BE2C (cell line): ENCODE data around the gene EDEM1.
A peak's percentile ranks its signal among the peaks of the same experiment; 100 is the strongest.

ENCODE experiments used
- DNase-seq: peaks from one replicate; pipeline ENCODE4 v3.0.0-alpha.2; 2020
- H3K27me3 ChIP-seq: fragments of 250-450 bp; sonication (Bioruptor Pico); 2 replicates; pipeline ENCODE4 v1.5.1; 2020; ENCODE audit warnings: mild to moderate bottlenecking
- H3K36me3 ChIP-seq: fragments of 250-450 bp; sonication (Bioruptor Pico); 2 replicates; pipeline ENCODE4 v1.5.1; 2020; ENCODE audit warnings: mild to moderate bottlenecking
- H3K4me1 ChIP-seq: fragments of 250-450 bp; sonication (Bioruptor Pico); 2 replicates; pipeline ENCODE4 v1.5.1; 2020
- H3K4me3 ChIP-seq: 2 replicates; pipeline ENCODE4 v1.5.1; 2011; ENCODE audit warnings: low read depth, low read length
- H3K9me3 ChIP-seq: fragments of 250-450 bp; sonication (Bioruptor Pico); 2 replicates; pipeline ENCODE4 v1.5.1; 2020
- TF ChIP-seq, protein P1 (sequence below): IDR thresholded peaks from 2 replicates; pipeline ENCODE4 v1.5.1; 2012; ENCODE audit warnings: mild to moderate bottlenecking, low read depth, low read length

The EDEM1 gene

DNA sequence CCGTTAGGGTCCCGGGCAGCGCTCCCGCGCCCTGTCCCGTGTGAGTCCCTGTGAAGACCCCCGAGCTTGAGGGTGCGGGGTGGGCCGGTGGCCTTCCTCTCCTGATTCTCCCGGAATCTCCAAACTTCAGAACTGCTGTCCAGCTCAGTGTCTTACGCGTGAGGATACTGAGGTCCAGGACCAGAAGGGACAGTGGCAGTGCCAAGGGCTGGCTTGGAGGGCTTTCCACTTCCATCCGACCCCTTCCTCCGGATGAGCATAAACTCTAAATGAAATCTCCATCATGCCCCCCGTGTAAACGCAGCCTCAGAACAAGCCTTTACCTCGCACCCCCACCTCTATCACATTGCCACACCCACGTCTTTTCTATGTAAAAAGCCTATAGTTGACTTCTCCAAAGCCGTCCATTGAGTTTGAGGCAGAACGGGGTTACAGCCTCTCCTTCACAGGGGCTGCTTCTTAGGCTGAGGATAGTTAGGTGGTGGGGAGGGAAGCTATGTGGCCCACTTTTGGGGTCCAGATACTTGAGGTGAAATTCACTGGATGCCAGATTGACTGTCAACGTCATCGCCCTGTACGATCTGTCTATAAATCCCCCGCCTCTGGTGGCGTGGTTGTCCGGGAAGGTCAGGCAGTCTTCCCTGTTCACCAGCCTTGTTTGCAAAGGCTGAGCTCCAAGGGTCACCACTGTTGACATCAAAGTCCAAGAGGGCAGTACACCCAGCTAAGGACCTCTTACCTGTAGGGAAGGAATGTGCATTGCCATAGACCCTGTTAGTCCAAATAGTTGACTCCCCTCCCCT, 1.1 kb downstream of the EDEM1 start:
- TF ChIP-seq, protein P1, sequence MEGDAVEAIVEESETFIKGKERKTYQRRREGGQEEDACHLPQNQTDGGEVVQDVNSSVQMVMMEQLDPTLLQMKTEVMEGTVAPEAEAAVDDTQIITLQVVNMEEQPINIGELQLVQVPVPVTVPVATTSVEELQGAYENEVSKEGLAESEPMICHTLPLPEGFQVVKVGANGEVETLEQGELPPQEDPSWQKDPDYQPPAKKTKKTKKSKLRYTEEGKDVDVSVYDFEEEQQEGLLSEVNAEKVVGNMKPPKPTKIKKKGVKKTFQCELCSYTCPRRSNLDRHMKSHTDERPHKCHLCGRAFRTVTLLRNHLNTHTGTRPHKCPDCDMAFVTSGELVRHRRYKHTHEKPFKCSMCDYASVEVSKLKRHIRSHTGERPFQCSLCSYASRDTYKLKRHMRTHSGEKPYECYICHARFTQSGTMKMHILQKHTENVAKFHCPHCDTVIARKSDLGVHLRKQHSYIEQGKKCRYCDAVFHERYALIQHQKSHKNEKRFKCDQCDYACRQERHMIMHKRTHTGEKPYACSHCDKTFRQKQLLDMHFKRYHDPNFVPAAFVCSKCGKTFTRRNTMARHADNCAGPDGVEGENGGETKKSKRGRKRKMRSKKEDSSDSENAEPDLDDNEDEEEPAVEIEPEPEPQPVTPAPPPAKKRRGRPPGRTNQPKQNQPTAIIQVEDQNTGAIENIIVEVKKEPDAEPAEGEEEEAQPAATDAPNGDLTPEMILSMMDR, result no peak
- no peak for DNase-seq
- Histone ChIP-seq H3K36me3 (no peaks in the 10 kb centered on the region), H3K9me3 (no peaks in the 10 kb centered on the region), H3K27me3 (no peaks in the 10 kb centered on the region), H3K4me1 (no peaks in the 10 kb centered on the region), H3K4me3 (peak overlapping the region; percentile 72)

DNA sequence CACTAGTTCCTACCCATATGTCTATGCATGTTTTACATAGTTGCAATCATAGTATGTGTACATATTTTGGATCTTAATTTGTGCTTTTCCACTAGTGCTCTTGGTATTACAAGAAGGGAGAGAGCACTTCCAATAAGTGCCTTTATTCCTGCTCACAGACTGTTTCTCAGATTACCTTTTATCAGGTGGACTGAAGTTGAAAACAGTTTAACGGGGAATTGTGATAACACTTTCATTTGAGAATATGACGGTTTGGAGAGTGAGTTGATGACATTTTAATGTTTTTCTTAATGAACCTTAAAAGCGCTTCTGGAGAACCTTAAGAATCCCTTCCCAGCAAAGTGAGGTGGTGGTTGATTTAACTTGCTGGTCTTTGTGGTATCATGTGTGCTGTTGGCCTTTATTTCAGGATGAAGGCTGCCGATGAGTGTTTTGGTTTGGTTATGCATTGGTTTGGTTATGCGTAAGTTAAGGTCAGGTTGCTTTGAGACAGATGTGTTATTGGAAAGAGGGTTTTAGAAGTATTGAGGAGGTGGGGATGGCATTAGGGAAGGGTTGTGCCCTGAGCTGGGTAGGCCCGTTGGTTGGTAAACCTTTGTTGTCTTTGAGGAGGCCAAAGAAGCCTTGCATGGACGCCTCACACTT, 2.8 kb downstream of the EDEM1 start:
- Histone ChIP-seq H3K36me3 (no peaks in the 10 kb centered on the region), H3K27me3 (no peaks in the 10 kb centered on the region), H3K4me1 (no peaks in the 10 kb centered on the region), H3K4me3 (no peak overlapping the region), H3K9me3 (no peaks in the 10 kb centered on the region)
- DNase-seq, result no peak
- TF ChIP-seq, protein P1, result no peak

DNA sequence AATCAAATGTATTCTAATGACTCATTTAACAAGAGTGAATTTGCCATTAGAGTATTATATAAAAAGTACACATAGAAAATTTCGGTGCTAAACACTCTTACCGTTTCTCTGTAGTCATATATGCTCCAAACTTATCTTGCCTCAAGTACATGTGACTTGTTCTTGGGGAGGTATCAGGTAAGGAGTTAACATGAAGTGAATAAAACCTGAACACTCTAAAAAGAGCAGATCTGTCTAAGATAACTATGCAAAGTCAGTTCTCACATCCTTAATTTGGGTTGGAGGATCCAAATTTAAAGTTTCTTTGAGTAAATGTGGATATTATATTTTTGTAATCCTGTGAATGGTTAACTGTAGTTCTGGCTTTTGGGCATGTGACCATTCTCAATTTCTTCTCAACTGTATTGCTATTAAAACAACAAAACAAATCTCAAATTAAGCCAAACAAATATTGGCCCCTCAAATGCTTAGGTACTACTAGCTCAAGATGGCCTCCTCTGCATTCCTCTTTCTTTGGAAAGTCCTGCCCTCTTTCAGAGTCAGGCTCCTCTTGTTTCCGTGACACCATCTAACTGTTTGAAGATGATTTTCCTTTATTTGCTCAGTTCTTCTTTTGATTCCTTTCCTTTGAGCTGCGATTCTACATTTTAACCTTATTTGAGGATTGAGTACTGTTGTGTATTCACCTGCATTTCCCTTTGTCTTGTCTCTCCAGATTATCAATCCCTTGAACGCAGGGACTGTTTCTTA, 4.2 kb downstream of the EDEM1 start:
- H3K4me3 ChIP-seq, result no peak overlapping the region
- no peaks in the 10 kb centered on the region for H3K4me1 ChIP-seq
- H3K27me3 ChIP-seq, result no peaks in the 10 kb centered on the region
- no peaks in the 10 kb centered on the region for H3K9me3 ChIP-seq
- no peak for DNase-seq
- TF ChIP-seq, protein P1, result no peak
- no peaks in the 10 kb centered on the region for H3K36me3 ChIP-seq

DNA sequence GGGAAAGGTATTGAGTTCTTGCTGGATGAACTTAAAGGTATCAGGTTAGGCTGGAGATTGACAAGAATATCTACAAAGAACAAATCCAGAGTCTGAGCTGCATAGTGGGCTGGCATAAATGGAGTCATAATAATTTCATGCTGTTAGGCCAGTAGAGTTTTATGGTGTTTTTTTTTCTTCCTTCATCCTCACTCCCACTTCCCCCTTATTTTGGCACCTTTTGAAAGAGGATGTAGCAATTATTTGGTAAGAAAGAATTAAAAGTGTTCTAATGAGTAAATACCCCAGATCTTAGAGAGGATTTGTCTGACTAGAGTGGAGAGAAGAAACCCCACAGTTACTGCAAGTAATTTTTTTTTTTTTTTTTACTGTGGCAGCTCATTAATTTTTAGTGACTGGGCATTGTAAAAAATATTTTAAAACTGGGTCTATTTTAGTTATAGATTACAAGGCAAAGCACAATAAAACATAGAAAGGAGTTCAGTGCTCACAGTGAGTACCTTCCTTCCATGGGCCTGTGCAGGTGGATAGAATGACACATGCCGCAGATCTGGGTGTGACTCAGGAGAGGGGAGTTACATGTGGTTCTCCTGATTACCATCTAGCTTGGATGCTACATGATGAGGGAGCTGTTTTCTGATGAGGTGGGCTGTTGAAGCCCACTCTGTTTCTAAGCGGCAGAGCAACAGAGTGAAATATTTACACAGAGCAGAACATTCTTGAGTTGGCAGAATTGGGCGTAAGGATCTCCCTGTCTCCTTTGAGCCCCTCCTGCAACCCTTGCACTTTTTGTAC, 5.3 kb downstream of the EDEM1 start:
- no peak for DNase-seq
- no peaks in the 10 kb centered on the region for H3K27me3 ChIP-seq
- no peaks in the 10 kb centered on the region for H3K9me3 ChIP-seq
- H3K4me1 ChIP-seq, result no peaks in the 10 kb centered on the region
- H3K36me3 ChIP-seq, result no peaks in the 10 kb centered on the region
- no peak overlapping the region for H3K4me3 ChIP-seq
- TF ChIP-seq, protein P1, result no peak

DNA sequence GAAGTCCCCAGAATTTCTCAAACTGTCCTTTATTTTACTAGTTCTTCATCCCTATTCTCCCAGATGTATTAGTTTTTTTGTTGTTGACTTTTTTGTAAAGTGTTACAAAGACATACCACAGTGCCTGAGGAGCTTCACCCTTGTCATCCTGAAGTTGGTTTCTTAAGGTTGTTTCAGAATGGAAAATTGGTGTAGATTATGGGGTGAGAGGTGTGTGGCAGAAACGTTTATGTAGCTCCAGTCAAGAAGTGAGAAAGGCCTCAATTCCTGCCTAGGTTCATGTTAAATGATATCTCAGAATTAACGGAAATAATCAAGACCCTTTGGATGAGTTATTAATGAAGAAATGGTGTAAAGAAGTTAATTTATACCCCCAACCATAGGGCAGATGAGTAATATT, 6.8 kb downstream of the EDEM1 start:
- Histone ChIP-seq H3K36me3 (no peaks in the 10 kb centered on the region), H3K27me3 (no peaks in the 10 kb centered on the region), H3K4me3 (no peak overlapping the region), H3K9me3 (no peaks in the 10 kb centered on the region), H3K4me1 (no peaks in the 10 kb centered on the region)
- TF ChIP-seq, protein P1, result no peak
- DNase-seq, result no peak
